HUES64 (cell line): ENCODE data around the gene FZD7. TPM values are rescaled to one million over a fixed set of nuclear protein-coding genes. Genes with fewer than 3 reads are reported as not detected.

ENCODE experiments used
- H3K27ac ChIP-seq: 2 replicates; pipeline ENCODE4 v1.7.0; 2013; ENCODE audit warnings: low read depth, low read length, inconsistent platforms
- H3K27me3 ChIP-seq: 2 replicates; pipeline ENCODE4 v1.6.1; 2013; ENCODE audit warnings: mild to moderate bottlenecking, low read length; ENCODE audit not compliant: insufficient read depth
- H3K36me3 ChIP-seq: 2 replicates; pipeline ENCODE4 v1.6.1; 2013; ENCODE audit warnings: mild to moderate bottlenecking, low read length; ENCODE audit not compliant: insufficient read depth
- H3K4me1 ChIP-seq: 2 replicates; pipeline ENCODE4 v1.6.1; 2013; ENCODE audit warnings: mild to moderate bottlenecking, low read length, moderate library complexity; ENCODE audit not compliant: insufficient read depth
- H3K4me3 ChIP-seq: 2 replicates; pipeline ENCODE4 v1.5.1; 2013; ENCODE audit warnings: mild to moderate bottlenecking, low read length, moderate library complexity
- H3K9ac ChIP-seq: 2 replicates; pipeline ENCODE4 v1.6.1; 2013; ENCODE audit warnings: mild to moderate bottlenecking, low read depth, low read length
- H3K9me3 ChIP-seq: 2 replicates; pipeline ENCODE4 v1.6.1; 2013; ENCODE audit warnings: low read depth, low read length; ENCODE audit not compliant: insufficient read depth
- WGBS: fragments of 150-250, 120-280 bp; methylation state at CpG from one replicate; pipeline ENCODE4 v1.1.7; 2013; ENCODE audit warnings: missing lambda C conversion rate; 5-methylcytosine and 5-hydroxymethylcytosine counted together
- polyA plus RNA-seq, 2 experiments: library from polyadenylated mRNA; stranded (reverse); fragments of 50-300 nt; gene quantifications; one replicate each; pipeline ENCODE4 v1.2.3, GENCODE V29; 2013

The FZD7 gene
- polyA plus RNA-seq (2013, experiment 1 of 2) = 124 TPM
- 136 TPM for polyA plus RNA-seq (2013, experiment 2 of 2)

DNA sequence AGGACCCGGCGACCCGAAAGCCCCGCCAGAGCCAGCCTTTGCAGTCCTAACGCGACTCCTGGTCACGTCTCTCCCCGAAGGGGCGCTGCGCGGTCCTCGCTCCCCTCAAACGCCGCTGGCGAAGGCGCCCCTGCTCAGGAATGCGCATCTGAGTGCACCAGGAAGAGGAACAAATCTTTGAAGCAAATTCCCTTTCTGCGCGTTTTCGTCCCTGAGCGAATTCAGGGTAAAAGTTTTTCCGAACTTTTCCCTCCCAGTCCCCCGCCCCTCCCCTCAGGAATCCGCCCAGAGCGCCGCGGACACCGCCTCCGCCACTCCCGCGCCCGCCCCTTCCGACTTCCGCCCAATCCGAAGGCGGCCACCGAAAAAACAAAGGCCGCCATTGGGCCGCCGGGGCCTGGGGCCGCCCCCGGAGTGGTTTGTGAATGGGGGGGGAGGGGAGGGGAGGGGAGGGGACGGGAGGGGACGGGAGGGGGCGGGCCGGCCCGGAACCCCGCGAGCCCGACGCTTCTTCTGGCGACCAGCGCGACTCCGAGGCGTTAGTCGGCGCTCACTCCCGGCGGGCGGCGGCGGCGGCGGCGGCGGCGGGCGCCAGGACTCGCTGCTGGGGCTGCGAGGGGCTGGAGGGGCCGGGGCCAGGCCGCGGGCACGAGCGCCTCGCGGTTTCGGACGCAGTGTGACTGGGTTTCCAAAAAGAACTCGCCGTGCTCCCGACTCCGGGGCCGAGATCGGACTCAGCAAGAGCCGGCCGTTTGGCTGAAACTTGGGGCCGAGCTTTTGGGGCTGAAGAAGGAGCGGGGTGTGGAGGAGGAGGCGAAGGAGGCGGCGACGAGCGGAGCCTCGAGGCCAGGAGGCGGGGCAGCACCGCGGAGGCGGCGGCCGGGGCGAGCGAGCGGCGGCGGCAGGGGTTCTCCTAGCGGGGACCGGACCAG is at the start of gene FZD7:
TSS of gene FZD7 (plus strand) at position 539 of the 932 bp plus-strand sequence. CDS start 793 bp downstream, outside the sequence.
- Histone ChIP-seq H3K36me3 (peaks cover 33% of the 10 kb centered on the region), H3K27me3 (no peaks in the 10 kb centered on the region; the same call in 1 of the 2 replicates), H3K9me3 (no peaks in the 10 kb centered on the region), H3K27ac (peak within 1 kb of the TSS; percentile 100), H3K4me3 (peak within 1 kb of the TSS; percentile 83), H3K4me1 (peaks cover 29% of the 10 kb centered on the region), H3K9ac (peak within 1 kb of the TSS; percentile 93)
- WGBS = under 1% methylated on average over 100 of the region's 109 CpGs

DNA sequence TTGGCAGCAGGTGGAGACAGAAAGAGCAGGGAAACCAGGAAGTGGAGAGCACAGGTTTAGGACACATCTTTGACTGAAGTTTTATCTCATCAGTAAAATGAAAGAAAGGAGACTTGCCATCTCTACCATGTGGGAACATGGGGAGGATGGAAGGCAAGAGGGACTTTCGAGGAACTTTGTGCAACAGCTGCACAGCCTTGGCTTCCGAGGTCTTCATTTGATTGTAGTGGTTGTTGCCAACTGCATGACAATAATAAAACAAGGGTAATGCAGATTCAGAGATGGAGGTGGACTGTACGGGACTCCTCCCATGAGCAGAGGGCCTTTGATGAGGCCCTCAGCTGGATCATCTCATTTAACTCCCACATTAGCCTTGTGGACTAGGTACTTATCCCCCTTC is 49.3 kb upstream of the FZD7 start:
- H3K36me3 ChIP-seq = no peaks in the 10 kb centered on the region
- no peaks in the 10 kb centered on the region for H3K9me3 ChIP-seq
- H3K27me3 ChIP-seq = no peaks in the 10 kb centered on the region
- no peak overlapping the region for H3K4me3 ChIP-seq
- no peak overlapping the region for H3K9ac ChIP-seq
- 97% methylated on average over 3 of the region's 3 CpGs for WGBS
- H3K4me1 ChIP-seq = peaks cover 10% of the 10 kb centered on the region
- H3K27ac ChIP-seq = no peak overlapping the region

DNA sequence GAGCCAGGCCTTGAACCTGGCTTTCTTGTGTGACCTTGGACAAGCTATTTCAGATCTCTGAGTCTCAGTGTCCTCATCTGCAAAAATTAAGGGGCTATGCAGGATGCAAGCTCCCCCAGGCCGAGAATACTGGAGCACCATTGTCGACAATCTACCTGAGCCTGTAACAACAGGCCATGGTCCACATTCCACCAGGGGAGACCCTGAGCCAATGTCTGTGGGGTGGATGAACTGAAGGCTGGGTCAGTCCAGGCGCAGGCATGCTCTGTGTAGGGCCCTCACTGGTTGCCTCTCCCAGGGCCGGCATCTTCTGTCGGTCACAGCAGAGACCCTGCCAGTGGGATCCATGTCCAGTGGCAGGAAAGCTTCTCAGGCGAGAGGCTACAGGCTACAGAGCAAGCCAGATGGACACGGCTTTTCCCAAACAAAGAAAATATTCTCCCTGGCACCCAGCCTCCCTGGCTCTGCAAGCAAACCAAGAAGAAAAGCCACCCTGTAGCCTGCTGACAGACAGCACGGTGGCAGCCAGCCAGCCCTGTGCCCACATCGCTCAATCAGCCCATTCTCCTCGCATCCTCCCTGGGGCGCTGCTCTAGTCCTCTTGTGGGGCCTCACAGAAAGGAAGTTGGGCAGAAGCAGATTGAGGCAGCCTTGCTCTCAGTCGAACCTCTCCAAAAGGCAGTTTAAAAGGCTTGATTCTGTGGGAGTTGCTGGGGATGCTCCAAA is 48.7 kb upstream of the FZD7 start:
- no peaks in the 10 kb centered on the region for H3K27me3 ChIP-seq
- H3K27ac ChIP-seq = no peak overlapping the region
- no peaks in the 10 kb centered on the region for H3K9me3 ChIP-seq
- H3K36me3 ChIP-seq = no peaks in the 10 kb centered on the region
- H3K9ac ChIP-seq = no peak overlapping the region
- H3K4me3 ChIP-seq = no peak overlapping the region
- H3K4me1 ChIP-seq = peaks cover 10% of the 10 kb centered on the region
- WGBS = 92% methylated on average over 12 of the region's 12 CpGs

DNA sequence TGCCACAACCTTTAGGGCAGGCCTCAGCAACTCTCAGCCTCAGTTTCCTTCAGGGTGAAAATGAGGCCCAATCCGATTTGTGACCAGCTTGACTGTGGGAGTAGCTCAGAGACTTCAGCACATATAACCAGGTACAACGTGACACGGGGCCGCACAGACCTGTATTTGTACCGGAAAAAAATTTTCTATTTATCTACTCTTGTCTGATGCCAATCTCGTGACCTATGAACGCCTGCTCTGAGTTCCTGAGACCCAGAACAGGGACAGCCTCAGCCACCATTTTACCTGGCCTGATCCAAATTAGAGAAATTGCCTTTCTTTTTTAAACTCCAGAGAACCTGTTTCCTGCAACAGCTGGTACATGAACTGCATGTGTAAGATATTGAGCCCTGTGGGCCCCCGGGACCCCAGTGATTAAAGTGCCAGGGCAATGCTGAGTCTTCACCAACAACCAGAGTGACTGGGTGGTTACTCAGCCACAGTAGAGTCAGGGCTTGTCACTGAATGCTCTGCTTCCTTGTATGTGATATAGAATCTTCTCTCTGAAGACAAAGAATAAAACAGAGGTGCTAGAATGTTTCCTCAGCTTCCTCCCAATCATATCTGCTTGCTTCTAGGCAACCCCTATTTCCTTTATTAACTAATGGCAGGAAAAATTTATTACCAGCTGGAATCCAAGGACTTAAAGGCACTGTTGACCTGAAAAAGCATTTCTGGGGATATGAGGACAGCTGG is 47.8 kb upstream of the FZD7 start:
- no peaks in the 10 kb centered on the region for H3K9me3 ChIP-seq
- H3K4me1 ChIP-seq = peaks cover 10% of the 10 kb centered on the region
- WGBS = 95% methylated on average over 8 of the region's 8 CpGs
- no peak overlapping the region for H3K27ac ChIP-seq
- H3K9ac ChIP-seq = no peak overlapping the region
- no peaks in the 10 kb centered on the region for H3K27me3 ChIP-seq
- H3K36me3 ChIP-seq = no peaks in the 10 kb centered on the region
- no peak overlapping the region for H3K4me3 ChIP-seq

DNA sequence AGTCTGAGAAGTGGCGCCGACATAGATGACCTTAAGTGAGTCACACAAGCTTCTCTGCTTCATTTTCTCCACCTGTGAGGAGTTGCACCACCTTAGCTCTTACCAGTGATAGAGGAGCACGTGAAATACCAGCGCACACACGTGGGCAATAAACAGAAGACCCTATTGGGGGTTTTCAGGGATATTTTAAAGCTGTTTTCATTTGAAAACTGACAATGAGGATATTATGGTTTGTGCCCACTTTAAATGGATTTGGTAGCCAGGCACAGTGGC is 47.3 kb upstream of the FZD7 start:
- 93% methylated on average over 5 of the region's 5 CpGs for WGBS
- Histone ChIP-seq H3K36me3 (no peaks in the 10 kb centered on the region), H3K9me3 (no peaks in the 10 kb centered on the region), H3K27ac (no peak overlapping the region), H3K9ac (no peak overlapping the region), H3K27me3 (no peaks in the 10 kb centered on the region), H3K4me1 (peaks cover 10% of the 10 kb centered on the region), H3K4me3 (no peak overlapping the region)

DNA sequence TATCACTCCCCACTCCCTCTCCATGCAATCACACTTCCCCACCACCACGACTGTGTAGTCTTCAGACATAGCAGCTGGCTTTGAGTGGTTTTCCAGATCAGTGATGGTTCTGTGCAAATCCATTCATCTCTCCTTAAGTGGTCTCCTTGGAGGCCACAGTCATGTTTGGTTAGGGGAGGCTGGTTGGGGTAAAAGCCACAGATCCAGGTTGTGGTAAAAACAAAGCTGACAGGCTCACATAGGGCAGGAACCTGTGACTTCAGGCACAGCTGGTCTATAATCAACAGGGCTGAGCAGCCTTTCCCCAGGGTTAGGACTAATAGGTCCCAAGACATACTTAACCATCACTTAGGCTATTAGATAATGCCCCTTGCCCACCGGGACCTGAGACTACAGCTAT is 46.2 kb upstream of the FZD7 start:
- 88% methylated on average over 2 of the region's 2 CpGs for WGBS
- no peaks in the 10 kb centered on the region for H3K36me3 ChIP-seq
- H3K27me3 ChIP-seq = no peaks in the 10 kb centered on the region
- H3K4me1 ChIP-seq = peaks cover 10% of the 10 kb centered on the region
- no peak overlapping the region for H3K27ac ChIP-seq
- no peak overlapping the region for H3K9ac ChIP-seq
- no peak overlapping the region for H3K4me3 ChIP-seq
- H3K9me3 ChIP-seq = no peaks in the 10 kb centered on the region

DNA sequence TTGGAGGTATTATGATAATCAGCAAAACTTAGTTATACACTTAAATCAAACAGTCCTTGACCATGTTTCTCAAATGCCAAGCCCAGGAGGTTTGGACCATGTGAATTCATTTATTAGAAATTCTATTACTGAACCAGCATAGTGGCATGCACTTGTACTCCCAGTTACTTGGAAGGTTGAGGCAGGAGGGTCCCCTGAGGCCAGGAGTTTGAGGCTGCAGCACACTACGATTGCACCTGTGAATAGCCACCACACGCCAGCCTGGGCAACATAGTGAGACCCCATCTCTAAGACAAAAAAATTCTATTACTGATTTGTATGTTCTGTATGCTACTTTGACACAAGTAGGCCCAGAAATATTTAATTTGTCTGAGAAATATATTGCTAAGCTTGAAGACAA is 43.6 kb upstream of the FZD7 start:
- Histone ChIP-seq H3K4me3 (no peak overlapping the region), H3K27me3 (no peaks in the 10 kb centered on the region), H3K4me1 (peaks cover 8% of the 10 kb centered on the region), H3K9ac (no peak overlapping the region), H3K36me3 (no peaks in the 10 kb centered on the region), H3K9me3 (no peaks in the 10 kb centered on the region), H3K27ac (no peak overlapping the region)
- 96% methylated on average over 2 of the region's 2 CpGs for WGBS

DNA sequence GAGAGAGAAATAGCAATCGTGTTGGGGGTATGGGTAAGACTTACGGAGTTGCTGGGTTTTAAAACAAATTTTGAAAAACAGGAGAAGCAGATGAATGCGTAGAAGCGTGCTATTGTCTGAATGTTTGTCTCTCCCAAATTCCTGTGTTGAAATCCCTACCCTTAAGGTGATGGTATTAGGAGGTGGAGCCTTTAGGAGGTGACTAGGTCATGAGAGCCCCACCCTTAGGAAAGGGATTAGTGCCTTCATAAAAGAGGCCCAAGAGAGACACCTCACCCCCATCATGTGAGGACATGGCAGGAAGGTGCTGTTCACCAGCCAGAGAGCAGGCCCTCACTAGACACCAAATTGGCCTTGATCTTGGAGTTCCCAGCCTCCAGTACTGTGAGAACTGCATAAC is 40.7 kb upstream of the FZD7 start:
- Histone ChIP-seq H3K36me3 (no peaks in the 10 kb centered on the region), H3K4me1 (peaks cover 30% of the 10 kb centered on the region), H3K4me3 (no peak overlapping the region), H3K27me3 (no peaks in the 10 kb centered on the region), H3K27ac (no peak overlapping the region), H3K9me3 (no peaks in the 10 kb centered on the region), H3K9ac (no peak overlapping the region)
- 91% methylated on average over 4 of the region's 4 CpGs for WGBS

DNA sequence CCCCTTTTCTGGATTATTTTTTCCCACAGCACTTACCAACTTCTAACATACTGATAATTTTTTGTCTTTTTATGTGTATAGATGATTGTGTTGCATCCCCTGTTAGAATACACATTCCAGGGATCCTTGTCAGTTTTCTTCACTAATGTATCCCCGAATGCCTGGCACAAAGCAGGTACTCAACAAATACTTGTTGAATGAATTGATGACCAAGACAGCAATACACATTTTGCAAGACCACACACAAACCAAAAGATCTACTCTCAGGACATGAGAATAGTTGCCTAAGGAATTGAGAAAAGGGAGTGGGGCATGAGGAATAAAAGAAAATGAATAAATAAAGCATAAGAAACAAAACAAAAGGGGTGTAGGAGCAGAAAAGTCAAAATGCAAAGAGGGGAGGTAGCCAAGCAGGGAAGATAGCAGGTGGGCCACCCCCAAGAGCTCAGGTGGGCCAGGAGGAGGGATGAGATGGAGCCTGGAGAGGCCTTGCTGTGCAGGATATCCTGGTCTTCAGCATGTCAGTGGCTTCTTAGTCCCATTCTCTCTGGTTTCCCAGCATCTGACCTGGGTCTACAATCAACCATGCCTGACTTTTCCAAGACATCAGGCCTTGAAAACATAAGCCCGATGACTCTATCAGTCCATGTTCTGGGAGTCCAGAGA is 38.5 kb upstream of the FZD7 start:
- WGBS = 98% methylated on average over 2 of the region's 2 CpGs
- H3K36me3 ChIP-seq = no peaks in the 10 kb centered on the region
- no peaks in the 10 kb centered on the region for H3K27me3 ChIP-seq
- 0 out of 2 replicates have a peak overlapping the region, but pooled peaks have one; percentile 17 for H3K9ac ChIP-seq
- H3K4me1 ChIP-seq = peaks cover 30% of the 10 kb centered on the region
- H3K27ac ChIP-seq = peak overlapping the region; percentile 87
- H3K4me3 ChIP-seq = no peak overlapping the region
- H3K9me3 ChIP-seq = no peaks in the 10 kb centered on the region

DNA sequence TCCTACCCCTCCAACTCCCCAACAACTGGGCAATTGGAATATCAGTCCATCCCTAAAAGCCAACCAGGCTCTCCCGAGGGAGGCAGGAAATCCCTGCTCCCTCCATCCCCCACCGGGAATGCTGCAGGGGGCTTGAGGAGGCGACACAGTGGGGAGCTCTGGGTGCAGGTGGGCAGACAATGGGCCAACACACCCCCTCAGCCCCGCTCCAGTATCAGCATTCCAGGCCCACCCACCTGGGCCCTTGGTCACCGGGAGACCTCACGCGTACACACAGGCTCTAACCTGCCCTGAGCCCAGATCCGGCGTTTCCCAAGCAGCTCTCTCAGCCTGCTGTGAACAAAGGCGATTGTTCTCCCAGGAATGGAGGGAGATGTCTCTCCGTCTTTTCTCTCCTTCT is 37.6 kb upstream of the FZD7 start:
- no peaks in the 10 kb centered on the region for H3K36me3 ChIP-seq
- H3K27ac ChIP-seq = peak overlapping the region; percentile 87
- peaks cover 35% of the 10 kb centered on the region for H3K4me1 ChIP-seq
- 7% methylated on average over 10 of the region's 11 CpGs for WGBS
- H3K4me3 ChIP-seq = 0 out of 2 replicates have a peak overlapping the region, but pooled peaks have one; percentile 6
- H3K9me3 ChIP-seq = no peaks in the 10 kb centered on the region
- H3K9ac ChIP-seq = peak overlapping the region; percentile 17
- H3K27me3 ChIP-seq = no peaks in the 10 kb centered on the region
